Coronary artery (tissue), 2 donors: ENCODE measurements around the gene MAPKAPK2.

Experiments used
- DNase-seq: peaks from one replicate; pipeline ENCODE4 v3.0.0-alpha.2; 2017; ENCODE audit warnings: low spot score
- H3K27ac ChIP-seq, 2 donors: fragments of 200-600 bp; sonication (generic); one replicate each; pipeline ENCODE4 v1.5.1; 2016 to 2019
- H3K4me3 ChIP-seq: fragments of 200-600 bp; sonication (generic); 2 replicates; pipeline ENCODE4 v1.5.1; 2016; ENCODE audit warnings: mild to moderate bottlenecking, moderate library complexity
- TF ChIP-seq, protein P1 (sequence below): fragments of 200-600 bp; sonication (generic); IDR thresholded peaks from one replicate; pipeline ENCODE4 v1.5.1; 2019; ENCODE audit warnings: antibody characterized with exemption

MAPKAPK2 gene

GRCh38 chr1:206732508-206732907 lies 47.8 kb downstream of the MAPKAPK2 start:
- TF ChIP-seq, protein P1, sequence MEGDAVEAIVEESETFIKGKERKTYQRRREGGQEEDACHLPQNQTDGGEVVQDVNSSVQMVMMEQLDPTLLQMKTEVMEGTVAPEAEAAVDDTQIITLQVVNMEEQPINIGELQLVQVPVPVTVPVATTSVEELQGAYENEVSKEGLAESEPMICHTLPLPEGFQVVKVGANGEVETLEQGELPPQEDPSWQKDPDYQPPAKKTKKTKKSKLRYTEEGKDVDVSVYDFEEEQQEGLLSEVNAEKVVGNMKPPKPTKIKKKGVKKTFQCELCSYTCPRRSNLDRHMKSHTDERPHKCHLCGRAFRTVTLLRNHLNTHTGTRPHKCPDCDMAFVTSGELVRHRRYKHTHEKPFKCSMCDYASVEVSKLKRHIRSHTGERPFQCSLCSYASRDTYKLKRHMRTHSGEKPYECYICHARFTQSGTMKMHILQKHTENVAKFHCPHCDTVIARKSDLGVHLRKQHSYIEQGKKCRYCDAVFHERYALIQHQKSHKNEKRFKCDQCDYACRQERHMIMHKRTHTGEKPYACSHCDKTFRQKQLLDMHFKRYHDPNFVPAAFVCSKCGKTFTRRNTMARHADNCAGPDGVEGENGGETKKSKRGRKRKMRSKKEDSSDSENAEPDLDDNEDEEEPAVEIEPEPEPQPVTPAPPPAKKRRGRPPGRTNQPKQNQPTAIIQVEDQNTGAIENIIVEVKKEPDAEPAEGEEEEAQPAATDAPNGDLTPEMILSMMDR: no peak
- Histone ChIP-seq H3K4me3 (no peak overlapping the region), H3K27ac (no peak overlapping the region)
- no peak for DNase-seq

- Histone ChIP-seq H3K27ac (no peak overlapping the region), H3K4me3 (no peak overlapping the region)
- TF ChIP-seq, protein P1: no peak
- no peak for DNase-seq
Observed at GRCh38 chr1:206732992-206733391, 48.3 kb downstream of the MAPKAPK2 start.

GRCh38 chr1:206734499-206735142 lies 49.9 kb downstream of the MAPKAPK2 start:
- no peak for DNase-seq
- TF ChIP-seq, protein P1: peak; percentile 31
- H3K27ac ChIP-seq: no peak overlapping the region
- no peak overlapping the region for H3K4me3 ChIP-seq

DNA sequence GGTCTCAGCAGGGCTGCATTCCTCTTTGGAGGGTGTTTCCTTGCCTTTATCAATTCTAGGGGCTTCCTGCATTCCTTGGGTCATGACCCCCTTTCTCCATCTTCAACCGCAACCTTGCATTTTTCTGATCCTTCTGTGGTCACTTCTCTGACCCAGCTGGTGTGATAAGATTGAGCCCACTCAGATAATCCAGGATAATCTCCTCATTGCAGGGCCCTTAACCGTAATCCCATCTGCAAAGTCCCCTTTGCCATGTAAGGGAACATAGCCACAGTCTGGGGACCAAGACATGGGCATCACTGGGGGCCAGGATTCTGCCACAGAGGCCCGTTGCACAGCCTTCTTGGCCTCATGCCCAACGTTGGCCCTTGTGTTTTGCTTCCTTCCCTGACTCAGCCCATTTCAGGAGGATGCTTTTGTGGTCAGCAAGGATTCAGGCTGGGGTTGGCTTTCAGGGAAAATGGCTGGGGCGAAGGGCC lies 50.9 kb downstream of the MAPKAPK2 start:
- Histone ChIP-seq H3K27ac (no peak overlapping the region), H3K4me3 (no peak overlapping the region)
- DNase-seq: no peak
- TF ChIP-seq, protein P1: no peak

- DNase-seq: no peak
- TF ChIP-seq, protein P1: no peak
- no peak overlapping the region for H3K4me3 ChIP-seq
- H3K27ac ChIP-seq: peak overlapping the region in 1 of 2 donors; percentile 6
Observed at GRCh38 chr1:206736878-206737728, 52.4 kb downstream of the MAPKAPK2 start.

DNA sequence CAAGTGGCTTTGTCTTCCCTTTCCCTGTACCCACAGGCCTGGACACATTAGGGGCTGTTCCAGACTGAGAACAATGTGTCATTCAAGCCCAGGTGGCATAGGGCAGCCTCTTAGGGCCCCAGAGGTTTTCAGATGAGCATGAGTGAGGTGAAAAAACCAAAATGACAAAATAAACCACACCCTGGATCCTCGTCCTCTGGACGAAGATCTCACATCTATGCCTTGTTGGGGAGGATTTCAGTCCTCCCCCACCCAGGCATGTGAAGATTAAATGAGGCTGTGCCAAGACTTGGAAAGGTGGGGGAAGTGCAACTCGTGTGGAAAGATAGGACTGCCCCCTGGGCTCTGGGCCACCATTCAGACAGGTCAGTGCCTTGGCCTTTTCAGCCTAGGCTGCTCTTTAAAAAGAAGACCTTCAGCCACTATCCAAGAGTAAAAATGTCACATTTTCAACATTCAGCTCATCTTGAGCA lies 53.1 kb downstream of the MAPKAPK2 start:
- no peak for DNase-seq
- Histone ChIP-seq H3K4me3 (no peak overlapping the region), H3K27ac (peak overlapping the region in 1 of 2 donors; percentile 6)
- TF ChIP-seq, protein P1: no peak
